ENCODE data around the gene IRAK2.

IRAK2 gene

GRCh38 chr3:10182950-10183349 is 18.2 kb downstream of the IRAK2 start:
- no peak for TF ChIP-seq CTCF (IDR thresholded peaks at IDR 0.05; ENCODE audit: low read depth, low read length, missing control alignments)
- Histone ChIP-seq H3K36me3 (replicated peaks) (no peaks in the 10 kb centered on the region), H3K4me3 (ENCODE audit: low read depth, low read length) (no peak overlapping the region), H3K27me3 (replicated peaks) (no peaks in the 10 kb centered on the region), H3K27ac (no peak overlapping the region)
- no peak for DNase-seq
- in situ Hi-C loops (cut with HindIII; ENCODE audit: low pct_ligation_motif_present, low sequenced_read_pairs), result no loop called here

GRCh38 chr3:10184250-10184649 is 19.5 kb downstream of the IRAK2 start:
- H3K4me3 ChIP-seq (ENCODE audit: low read depth, low read length), result no peak overlapping the region
- H3K27me3 ChIP-seq (replicated peaks), result no peaks in the 10 kb centered on the region
- in situ Hi-C loops (cut with HindIII; ENCODE audit: low pct_ligation_motif_present, low sequenced_read_pairs), result no loop called here
- no peak overlapping the region for H3K27ac ChIP-seq
- DNase-seq, result no peak
- no peaks in the 10 kb centered on the region for H3K36me3 ChIP-seq (replicated peaks)
- no peak for TF ChIP-seq CTCF (IDR thresholded peaks at IDR 0.05; ENCODE audit: low read depth, low read length, missing control alignments)

- in situ Hi-C loops (cut with HindIII; ENCODE audit: low pct_ligation_motif_present, low sequenced_read_pairs), result no loop called here
- DNase-seq, result no peak
- H3K4me3 ChIP-seq (ENCODE audit: low read depth, low read length), result no peak overlapping the region
- H3K27me3 ChIP-seq (replicated peaks), result no peaks in the 10 kb centered on the region
- H3K36me3 ChIP-seq (replicated peaks), result no peaks in the 10 kb centered on the region
- H3K27ac ChIP-seq, result peak overlapping the region; percentile 24
- TF ChIP-seq CTCF (IDR thresholded peaks at IDR 0.05; ENCODE audit: low read depth, low read length, missing control alignments), result no peak
Measured at GRCh38 chr3:10185804-10186762, 21.4 kb downstream of the IRAK2 start.

- H3K27ac ChIP-seq, result no peak overlapping the region
Measured at GRCh38 chr3:10187290-10187876, 22.7 kb downstream of the IRAK2 start.

GRCh38 chr3:10187944-10188343 is 23.2 kb downstream of the IRAK2 start:
- no peak for DNase-seq
- Histone ChIP-seq H3K4me3 (ENCODE audit: low read depth, low read length) (no peak overlapping the region), H3K27ac (no peak overlapping the region), H3K36me3 (replicated peaks) (no peaks in the 10 kb centered on the region), H3K27me3 (replicated peaks) (no peaks in the 10 kb centered on the region)
- in situ Hi-C loops (cut with HindIII; ENCODE audit: low pct_ligation_motif_present, low sequenced_read_pairs), result no loop called here
- no peak for TF ChIP-seq CTCF (IDR thresholded peaks at IDR 0.05; ENCODE audit: low read depth, low read length, missing control alignments)

More at GRCh38 chr3:10187290-10187876, 22.7 kb downstream of the IRAK2 start:
- H3K4me3 ChIP-seq (ENCODE audit: low read depth, low read length), result no peak overlapping the region
- no peaks in the 10 kb centered on the region for H3K36me3 ChIP-seq (replicated peaks)
- in situ Hi-C loops (cut with HindIII; ENCODE audit: low pct_ligation_motif_present, low sequenced_read_pairs), result no loop called here
- no peak for DNase-seq
- no peaks in the 10 kb centered on the region for H3K27me3 ChIP-seq (replicated peaks)
- no peak for TF ChIP-seq CTCF (IDR thresholded peaks at IDR 0.05; ENCODE audit: low read depth, low read length, missing control alignments)
